HEK293T (cell line): ENCODE results near the gene CD34.
"Not testable (repeated sequence)": the region's sequence is repeated elsewhere in the genome, so short reads cannot be mapped to it uniquely, and the experiment has no call there.

Experiments
- CTCF ChIA-PET: fragments of 350-600 bp; formaldehyde crosslinking; extraction: SDS; loops from one replicate; lab custom pipeline; 2021; ENCODE audit warnings: antibody characterized with exemption, inconsistent platforms; lab: Yijun Ruan, JAX
- POLR2A ChIA-PET: fragments of 350-600 bp; formaldehyde crosslinking; extraction: SDS; loops from one replicate; lab custom pipeline; 2020; ENCODE audit warnings: antibody characterized with exemption, inconsistent platforms; lab: Yijun Ruan, JAX
- DNase-seq: peaks from one replicate; pipeline ENCODE4 v3.0.0; 2012; ENCODE audit warnings: mixed read lengths; ENCODE audit errors: extremely low spot score
- ARNT ChIP-seq: fragments of 450-650 bp; IDR thresholded peaks from 2 replicates; pipeline ENCODE4 v1.6.1; 2017; ENCODE audit warnings: mild to moderate bottlenecking
- BHLHE40 ChIP-seq: fragments of 450-650 bp; IDR thresholded peaks from 2 replicates; pipeline ENCODE4 v1.6.1; 2016; ENCODE audit warnings: mild to moderate bottlenecking, moderate library complexity, borderline replicate concordance
- CTBP1 ChIP-seq: fragments of 450-650 bp; IDR thresholded peaks from 2 replicates; pipeline ENCODE4 v1.6.1; 2016; ENCODE audit warnings: borderline replicate concordance
- ELF4 ChIP-seq: fragments of 450-650 bp; IDR thresholded peaks from 2 replicates; pipeline ENCODE4 v1.6.1; 2017; ENCODE audit warnings: antibody characterized with exemption
- FOXA1 ChIP-seq: fragments of 450-650 bp; IDR thresholded peaks from 2 replicates; pipeline ENCODE4 v1.6.1; 2016; ENCODE audit warnings: mild to moderate bottlenecking
- FOXK2 ChIP-seq: fragments of 450-650 bp; IDR thresholded peaks from 2 replicates; pipeline ENCODE4 v1.6.1; 2016; ENCODE audit warnings: mild to moderate bottlenecking
- FOXM1 ChIP-seq: fragments of 450-650 bp; IDR thresholded peaks from 2 replicates; pipeline ENCODE4 v1.6.1; 2017; ENCODE audit warnings: mild to moderate bottlenecking, borderline replicate concordance
- HDGF ChIP-seq: fragments of 450-650 bp; IDR thresholded peaks from 2 replicates; pipeline ENCODE4 v1.6.1; 2017; ENCODE audit warnings: antibody characterized with exemption, borderline replicate concordance
- L3MBTL2 ChIP-seq: fragments of 450-650 bp; conservative IDR thresholded peaks from 2 replicates; pipeline ENCODE4 v1.6.1; 2016; ENCODE audit warnings: mild to moderate bottlenecking
- LEF1 ChIP-seq: fragments of 450-650 bp; IDR thresholded peaks from 2 replicates; pipeline ENCODE4 v1.6.1; 2017; ENCODE audit warnings: mild to moderate bottlenecking, borderline replicate concordance
- NFRKB ChIP-seq: fragments of 450-650 bp; IDR thresholded peaks from 2 replicates; pipeline ENCODE4 v1.6.1; 2016; ENCODE audit warnings: mild to moderate bottlenecking, moderate library complexity
- PKNOX1 ChIP-seq: fragments of 450-650 bp; IDR thresholded peaks from 2 replicates; pipeline ENCODE4 v1.6.1; 2016
- SP1 ChIP-seq: fragments of 450-650 bp; IDR thresholded peaks from 2 replicates; pipeline ENCODE4 v1.6.1; 2017
- SUZ12 ChIP-seq: fragments of 450-650 bp; IDR thresholded peaks from 2 replicates; pipeline ENCODE4 v1.6.1; 2016; ENCODE audit warnings: mild to moderate bottlenecking
- TARDBP ChIP-seq: fragments of 450-650 bp; IDR thresholded peaks from 2 replicates; pipeline ENCODE4 v1.6.1; 2016
- ZNF384 ChIP-seq: fragments of 450-650 bp; IDR thresholded peaks from 2 replicates; pipeline ENCODE4 v1.6.1; 2016

CD34 gene

GRCh38 chr1:207948536-207949250 is 37.8 kb upstream of the CD34 start:
- ChIA-PET POLR2A (no interaction called here), CTCF (no interaction called here)
- no peak for TF ChIP-seq FOXK2
- no peak for TF ChIP-seq PKNOX1
- TF ChIP-seq L3MBTL2 = no peak
- TF ChIP-seq ARNT = no peak
- TF ChIP-seq SUZ12 = no peak
- TF ChIP-seq FOXM1 = no peak
- TF ChIP-seq BHLHE40 = no peak
- no peak for TF ChIP-seq ZNF384
- TF ChIP-seq HDGF = no peak
- no peak for TF ChIP-seq LEF1
- TF ChIP-seq TARDBP = no peak
- no peak for TF ChIP-seq SP1
- no peak for TF ChIP-seq NFRKB
- no peak for DNase-seq

GRCh38 chr1:207946756-207947155 is 35.8 kb upstream of the CD34 start:
- ChIA-PET POLR2A (interaction anchor here (1.5 kb wide), 1 partner anchor 9 kb away, joined by 4 read pairs; no protein-coding TSS in a partner anchor), CTCF (interaction anchor here (0.8 kb wide), 1 partner anchor 16 kb away, joined by 3 read pairs; no protein-coding TSS in a partner anchor)
- no peak for TF ChIP-seq LEF1
- no peak for TF ChIP-seq FOXK2
- no peak for TF ChIP-seq FOXA1
- no peak for TF ChIP-seq HDGF
- no peak for DNase-seq

GRCh38 chr1:207944571-207944970 is 33.6 kb upstream of the CD34 start:
- ChIA-PET POLR2A (no interaction called here), CTCF (interaction anchor here (1.0 kb wide), 1 partner anchor 19 kb away, joined by 3 read pairs; no protein-coding TSS in a partner anchor)
- no peak for DNase-seq
- no peak for TF ChIP-seq FOXK2
- TF ChIP-seq NFRKB = no peak
- no peak for TF ChIP-seq FOXM1
- no peak for TF ChIP-seq BHLHE40
- peak; percentile 69 for TF ChIP-seq PKNOX1
- TF ChIP-seq CTBP1 = no peak
- TF ChIP-seq ELF4 = no peak
- TF ChIP-seq ARNT = no peak

- CTCF ChIA-PET, POLR2A ChIA-PET, DNase-seq: not testable (repeated sequence)
Observed at GRCh38 chr1:207942337-207942741, 31.4 kb upstream of the CD34 start.

GRCh38 chr1:207941665-207942064 is 30.7 kb upstream of the CD34 start:
- DNase-seq = no peak
- ChIA-PET CTCF (no interaction called here), POLR2A (no interaction called here)
- TF ChIP-seq LEF1 (no peak), SP1 (no peak), FOXM1 (no peak), SUZ12 (no peak), BHLHE40 (no peak), CTBP1 (no peak), ARNT (no peak), L3MBTL2 (no peak)

GRCh38 chr1:207938016-207938415 is 27.1 kb upstream of the CD34 start:
- CTCF ChIA-PET = interaction anchor here (1.6 kb wide), 1 partner anchor 25 kb away, joined by 4 read pairs; no protein-coding TSS in a partner anchor
- TF ChIP-seq PKNOX1 (no peak), HDGF (no peak), ELF4 (no peak), SP1 (no peak), L3MBTL2 (no peak), FOXM1 (no peak), ZNF384 (no peak), FOXA1 (no peak), BHLHE40 (no peak), SUZ12 (no peak), CTBP1 (no peak), FOXK2 (no peak)
- POLR2A ChIA-PET = interaction anchor here (0.9 kb wide), 1 partner anchor 9 kb away, joined by 4 read pairs; no protein-coding TSS in a partner anchor
- DNase-seq = no peak

- CTCF ChIA-PET = interaction anchor here (0.7 kb wide), 1 partner anchor 315 kb away, joined by 4 read pairs; no protein-coding TSS in a partner anchor
Observed at GRCh38 chr1:207937204-207937603, 26.3 kb upstream of the CD34 start.

More at GRCh38 chr1:207937204-207937603, 26.3 kb upstream of the CD34 start:
- POLR2A ChIA-PET = interaction anchor here (0.9 kb wide), 1 partner anchor 9 kb away, joined by 4 read pairs; no protein-coding TSS in a partner anchor
- no peak for TF ChIP-seq FOXA1
- no peak for DNase-seq
